GM21526 (cell line): ENCODE measurements around the gene RIN1.
"Not testable (repeated sequence)": the region's sequence is repeated elsewhere in the genome, so short reads cannot be mapped to it uniquely, and the experiment has no call there.

Source experiments
- ATAC-seq: cut with Tn5 transposase; IDR thresholded peaks from one replicate; pipeline ENCODE4 v1.9.1; 2021; ENCODE audit warnings: moderate library complexity; ENCODE audit not compliant: unreplicated experiment, low FRiP score

RIN1 gene, protein sequence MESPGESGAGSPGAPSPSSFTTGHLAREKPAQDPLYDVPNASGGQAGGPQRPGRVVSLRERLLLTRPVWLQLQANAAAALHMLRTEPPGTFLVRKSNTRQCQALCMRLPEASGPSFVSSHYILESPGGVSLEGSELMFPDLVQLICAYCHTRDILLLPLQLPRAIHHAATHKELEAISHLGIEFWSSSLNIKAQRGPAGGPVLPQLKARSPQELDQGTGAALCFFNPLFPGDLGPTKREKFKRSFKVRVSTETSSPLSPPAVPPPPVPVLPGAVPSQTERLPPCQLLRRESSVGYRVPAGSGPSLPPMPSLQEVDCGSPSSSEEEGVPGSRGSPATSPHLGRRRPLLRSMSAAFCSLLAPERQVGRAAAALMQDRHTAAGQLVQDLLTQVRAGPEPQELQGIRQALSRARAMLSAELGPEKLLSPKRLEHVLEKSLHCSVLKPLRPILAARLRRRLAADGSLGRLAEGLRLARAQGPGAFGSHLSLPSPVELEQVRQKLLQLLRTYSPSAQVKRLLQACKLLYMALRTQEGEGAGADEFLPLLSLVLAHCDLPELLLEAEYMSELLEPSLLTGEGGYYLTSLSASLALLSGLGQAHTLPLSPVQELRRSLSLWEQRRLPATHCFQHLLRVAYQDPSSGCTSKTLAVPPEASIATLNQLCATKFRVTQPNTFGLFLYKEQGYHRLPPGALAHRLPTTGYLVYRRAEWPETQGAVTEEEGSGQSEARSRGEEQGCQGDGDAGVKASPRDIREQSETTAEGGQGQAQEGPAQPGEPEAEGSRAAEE

DNA sequence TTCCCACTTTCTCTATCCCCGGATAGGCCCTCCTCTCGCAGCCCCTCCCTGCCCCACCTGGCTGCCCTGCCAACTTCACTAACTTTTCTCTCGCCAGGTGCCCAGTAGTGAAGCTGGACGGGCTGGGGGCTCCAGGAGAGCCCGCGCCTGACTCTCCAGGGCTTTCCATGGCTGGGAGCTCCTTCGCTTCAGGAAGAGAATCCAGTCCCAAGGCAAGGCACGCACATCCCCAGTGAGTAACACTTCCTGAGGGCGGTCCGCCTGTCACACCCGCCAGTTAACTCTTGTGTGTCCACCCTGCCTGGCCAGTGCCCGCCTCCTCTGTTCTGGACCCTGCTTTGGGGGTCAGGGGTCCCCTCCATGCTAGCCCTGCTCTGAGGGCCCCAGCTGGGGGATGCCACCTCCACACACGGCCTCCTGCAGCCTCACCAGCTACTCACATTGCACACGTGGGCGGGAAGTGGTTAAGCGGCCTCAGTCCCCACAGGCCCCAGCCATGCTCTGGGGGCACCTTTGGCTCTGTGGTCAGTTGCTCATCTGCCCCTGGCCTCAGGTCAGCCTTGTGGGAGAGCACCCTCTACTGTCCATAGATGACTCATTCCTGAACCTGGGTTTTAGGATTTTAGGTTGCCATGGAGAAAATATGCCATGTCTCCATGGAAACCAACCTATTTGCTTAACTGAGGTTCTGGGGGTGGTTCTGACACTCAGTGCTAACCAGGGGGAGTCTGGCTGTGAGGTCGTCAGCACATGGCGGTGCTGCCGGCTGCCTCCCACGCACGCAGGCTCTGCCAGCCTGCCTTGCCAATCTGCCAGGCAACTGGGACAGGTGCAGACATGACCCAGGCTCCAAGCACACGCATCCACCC is at the start of gene RIN1:
RIN1 (minus strand) TSS at position 201 of the 869 bp plus-strand sequence; CDS start at position 169, 32 bp downstream.
- no peak for ATAC-seq

DNA sequence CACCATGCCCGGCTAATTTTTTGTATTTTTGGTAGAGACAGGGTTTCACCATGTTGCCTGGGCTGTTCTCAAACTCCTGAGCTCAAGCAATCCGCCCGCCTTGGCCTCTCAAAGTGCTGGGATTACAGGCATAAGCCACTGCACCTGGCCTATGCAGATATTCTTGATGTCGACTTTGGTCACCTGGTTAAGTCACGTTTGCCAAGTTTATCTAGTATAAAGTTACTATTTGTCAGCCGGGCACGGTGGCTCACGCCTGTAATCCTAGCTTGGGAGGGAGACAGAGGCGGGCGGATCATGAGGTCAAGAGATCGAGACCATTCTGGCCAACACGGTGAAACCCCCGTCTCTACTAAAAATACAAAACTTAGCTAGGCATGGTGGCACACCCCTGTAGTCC is 48.1 kb upstream of the RIN1 start:
- ATAC-seq, result not testable (repeated sequence)

DNA sequence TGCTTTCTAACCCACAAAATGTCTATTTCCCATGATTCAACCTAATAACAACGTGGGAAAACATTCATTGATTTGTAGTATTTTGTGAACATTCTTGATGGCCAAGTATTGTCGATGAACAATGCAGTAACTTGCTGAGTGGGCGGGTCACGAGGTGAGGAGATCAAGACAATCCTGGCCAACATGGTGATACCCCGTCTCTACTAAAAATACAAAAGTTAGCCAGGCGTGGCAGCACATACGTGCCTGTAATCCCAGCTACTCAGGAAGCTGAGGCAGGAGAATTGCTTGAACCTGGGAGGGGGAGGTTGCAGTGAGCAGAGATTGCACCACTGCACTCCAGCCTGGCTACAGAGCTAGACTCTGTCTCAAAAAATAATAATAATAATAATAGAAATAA is 44.0 kb upstream of the RIN1 start:
- not testable (repeated sequence) for ATAC-seq

DNA sequence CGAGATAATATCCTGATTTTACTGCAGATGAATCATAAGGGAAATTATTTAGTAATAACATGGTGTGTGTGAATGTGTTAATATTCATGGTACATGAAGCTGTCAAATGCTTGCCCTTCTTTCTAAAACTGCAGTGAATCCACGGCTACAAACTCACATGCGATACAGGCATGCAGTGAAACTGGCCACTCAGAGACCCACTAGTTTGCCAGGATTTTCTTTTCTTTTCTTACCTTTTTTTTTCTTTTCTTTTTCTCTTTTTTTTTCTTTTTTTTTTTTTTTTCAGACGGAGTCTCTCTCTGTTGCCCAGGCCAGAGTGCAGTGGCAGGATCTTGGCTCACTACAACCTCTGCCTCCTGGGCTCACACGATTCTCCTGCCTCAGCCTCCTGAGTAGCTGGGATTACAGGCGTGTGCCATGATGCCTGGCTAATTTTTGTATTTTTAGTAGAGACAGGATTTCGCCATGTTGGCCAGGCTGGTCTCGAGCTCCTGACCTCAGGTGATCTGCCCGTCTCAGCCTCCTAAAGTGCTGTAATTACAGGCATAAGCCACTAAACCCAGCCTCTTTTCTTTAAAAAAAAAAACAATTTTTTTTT is 37.6 kb upstream of the RIN1 start:
- not testable (repeated sequence) for ATAC-seq

DNA sequence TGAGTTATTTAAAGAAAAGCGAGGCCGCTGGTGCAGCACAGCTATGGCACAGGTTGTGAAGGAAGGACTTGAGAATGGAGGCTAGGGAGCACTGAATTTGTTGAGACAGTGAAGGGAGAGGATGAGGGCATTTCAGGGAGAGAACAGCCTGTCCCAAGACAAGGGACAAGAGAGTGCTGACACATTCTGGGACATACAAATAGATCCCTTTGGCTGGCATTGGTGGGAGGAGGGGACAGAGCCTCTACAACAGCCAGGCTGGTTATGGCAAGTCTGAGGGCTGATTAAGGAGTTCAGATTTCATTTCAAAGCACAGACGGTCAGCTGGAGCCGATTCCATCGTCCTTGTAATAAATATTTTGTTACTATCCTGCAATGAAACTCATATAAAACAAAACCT is 37.0 kb upstream of the RIN1 start:
- no peak for ATAC-seq

DNA sequence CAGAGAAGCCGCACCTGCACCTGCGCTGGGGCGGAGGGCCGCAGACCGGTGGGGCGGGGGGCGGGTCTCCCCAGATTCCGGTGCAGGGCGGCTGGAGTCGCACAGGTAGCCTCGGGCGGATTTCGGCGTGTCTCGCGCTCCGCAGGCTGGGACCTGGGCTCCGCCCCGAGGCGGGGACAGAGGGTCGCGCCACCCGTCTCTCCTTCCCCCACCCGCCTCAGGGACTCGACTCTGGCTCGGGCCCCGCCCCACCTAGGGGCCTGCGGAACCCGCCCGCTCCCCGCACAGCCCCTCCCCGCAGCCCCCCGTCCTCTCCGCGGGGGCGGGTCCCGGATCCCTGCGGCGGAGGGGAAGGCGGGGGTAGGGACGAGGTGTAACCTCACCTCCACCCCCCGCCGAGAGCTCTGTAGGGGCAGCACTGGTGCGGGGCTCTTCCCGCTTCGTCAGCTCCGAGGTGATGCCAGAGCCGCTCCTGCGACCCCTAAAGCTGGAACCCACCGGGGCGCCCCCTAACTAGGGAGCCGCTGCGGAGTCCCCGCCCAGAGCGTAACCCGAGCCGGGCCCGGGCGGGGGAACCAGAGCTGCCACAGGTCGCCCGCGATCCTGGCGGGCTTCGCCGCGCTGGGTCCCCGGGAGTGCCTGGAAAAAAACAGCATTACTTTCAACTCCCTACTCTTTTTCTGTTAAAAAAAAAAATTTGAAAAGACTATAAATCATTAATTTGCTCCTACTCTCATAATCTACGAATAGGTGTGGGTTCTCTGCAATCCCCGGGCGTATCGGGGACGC is 35.6 kb upstream of the RIN1 start, which contains the start of gene SLC29A2:
SLC29A2 (minus strand) TSS at position 134 of the 789 bp plus-strand sequence. CDS start 169 bp downstream, outside the sequence.
- ATAC-seq, result peak; percentile 54

DNA sequence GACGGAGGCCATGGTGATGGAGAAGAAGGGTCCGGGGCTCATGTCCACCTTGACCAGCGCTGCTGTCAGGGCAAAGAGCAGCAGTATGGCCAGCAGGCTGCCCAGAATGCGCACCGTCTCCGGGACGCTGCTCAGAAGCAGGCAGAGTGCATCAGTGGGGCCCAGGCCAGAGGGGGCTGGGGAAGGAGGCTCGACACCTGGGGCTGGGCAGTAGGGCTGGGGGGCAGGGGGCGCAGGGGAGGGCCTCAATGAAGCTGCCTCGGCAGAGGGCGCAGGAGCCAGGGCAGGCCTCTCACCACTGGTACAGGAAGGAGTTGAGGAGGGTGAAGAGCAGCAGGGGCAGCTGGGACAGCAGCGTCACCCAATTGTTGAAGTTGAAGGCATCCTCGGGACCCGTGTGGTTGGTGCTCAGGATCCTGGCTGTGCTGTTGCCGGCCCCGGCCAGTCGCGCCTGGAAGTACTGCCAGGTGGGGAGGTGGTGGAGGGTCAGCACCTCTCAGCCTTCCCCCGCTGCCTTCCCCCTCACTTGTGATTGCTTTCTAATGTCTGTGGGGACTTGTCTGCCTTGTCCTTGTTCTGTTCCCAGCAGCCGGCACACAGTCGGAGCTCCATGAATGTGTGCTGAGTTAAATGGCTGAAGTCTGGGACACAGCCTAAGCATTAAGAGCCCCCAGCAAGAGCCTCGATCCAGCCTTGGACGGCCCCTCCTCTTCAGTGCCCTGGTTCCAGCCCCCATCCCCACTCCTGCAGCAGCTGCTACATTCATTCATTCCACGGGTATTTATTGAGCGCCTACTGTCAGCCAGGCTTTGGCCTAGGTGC is 33.0 kb upstream of the RIN1 start:
- no peak for ATAC-seq

DNA sequence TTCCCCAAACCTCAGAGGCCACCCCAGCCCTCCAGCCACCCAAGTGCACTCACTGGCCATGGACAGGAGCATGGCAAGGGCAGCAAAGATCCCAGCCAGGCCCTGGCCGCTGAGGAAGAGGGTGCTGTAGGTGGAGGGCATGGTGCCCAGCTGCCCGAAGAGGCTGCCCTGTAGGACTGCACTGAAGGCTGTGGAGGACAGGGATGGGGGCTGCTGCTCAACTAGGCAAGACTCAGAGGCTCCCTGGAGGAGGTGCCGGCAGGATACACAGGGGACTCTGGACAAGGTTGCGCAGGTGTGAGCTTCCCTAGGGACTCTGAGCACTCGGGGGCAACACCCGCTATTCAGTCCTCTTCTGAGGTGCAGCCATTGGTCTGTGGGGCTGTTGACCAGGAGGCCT is 32.2 kb upstream of the RIN1 start:
- no peak for ATAC-seq

DNA sequence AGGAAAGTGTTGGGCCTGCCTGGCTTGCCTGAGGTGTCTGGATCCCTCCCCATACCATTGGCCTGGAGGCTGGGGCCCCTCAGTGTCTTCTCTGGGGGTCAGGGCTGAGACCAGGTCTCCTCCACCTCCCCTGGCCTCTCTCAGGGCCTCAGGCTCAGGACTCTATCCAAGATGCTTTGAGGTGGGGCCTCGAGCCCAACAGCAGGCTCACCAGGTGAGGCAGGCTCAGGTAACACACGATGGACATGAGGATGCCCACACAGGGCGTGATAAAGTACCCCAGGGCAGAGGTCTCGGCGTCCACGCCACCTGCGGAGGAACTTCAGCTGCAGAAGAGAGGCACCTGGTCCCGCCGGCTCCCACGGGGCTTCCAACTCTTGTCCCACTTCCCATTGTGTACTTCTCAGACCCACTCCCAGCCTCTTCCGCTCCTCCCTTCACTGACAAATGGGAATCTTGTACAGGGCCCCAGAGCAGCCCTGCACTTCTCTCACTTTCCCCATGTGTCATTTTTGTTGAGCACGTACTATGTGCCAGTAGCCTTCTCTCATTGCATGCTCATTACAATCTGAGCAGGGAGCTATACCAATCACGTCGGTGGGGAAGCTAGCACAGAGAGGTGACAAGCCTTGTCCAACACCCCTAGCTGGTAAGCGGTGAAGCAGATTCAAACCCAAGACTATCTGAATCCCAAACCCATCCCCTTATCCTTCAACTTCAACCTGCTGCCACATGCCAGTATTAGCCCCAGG is 31.5 kb upstream of the RIN1 start:
- no peak for ATAC-seq

DNA sequence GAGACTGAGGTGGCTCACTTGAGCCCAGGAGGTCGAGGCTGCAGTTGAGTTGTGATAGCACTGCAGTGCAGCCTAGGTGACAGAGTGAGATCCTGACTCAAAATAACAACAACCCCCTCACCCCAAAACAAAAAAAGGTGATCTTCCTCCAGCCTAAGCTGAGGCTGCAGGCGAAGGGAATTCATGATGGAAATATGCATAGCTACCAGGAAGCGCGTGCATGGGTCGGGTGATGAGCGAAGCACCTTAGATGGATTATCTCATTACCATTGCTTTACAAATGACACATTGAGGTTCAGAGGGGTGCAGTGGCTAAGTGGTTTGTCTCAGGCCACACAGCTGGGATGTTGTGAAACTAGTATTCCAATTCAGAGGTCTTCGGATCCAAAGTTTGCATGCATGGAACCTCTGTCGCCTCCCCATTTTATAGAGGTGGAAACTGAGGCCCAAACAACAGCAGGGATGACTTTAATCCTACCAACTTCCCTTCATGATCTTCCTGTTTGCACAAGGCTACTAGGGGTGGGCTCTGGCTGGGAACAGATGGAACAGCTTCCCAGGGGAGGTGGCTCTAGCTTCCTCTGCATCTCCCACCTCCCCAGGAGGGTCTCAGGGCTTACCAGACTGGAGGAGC is 30.7 kb upstream of the RIN1 start:
- no peak for ATAC-seq

DNA sequence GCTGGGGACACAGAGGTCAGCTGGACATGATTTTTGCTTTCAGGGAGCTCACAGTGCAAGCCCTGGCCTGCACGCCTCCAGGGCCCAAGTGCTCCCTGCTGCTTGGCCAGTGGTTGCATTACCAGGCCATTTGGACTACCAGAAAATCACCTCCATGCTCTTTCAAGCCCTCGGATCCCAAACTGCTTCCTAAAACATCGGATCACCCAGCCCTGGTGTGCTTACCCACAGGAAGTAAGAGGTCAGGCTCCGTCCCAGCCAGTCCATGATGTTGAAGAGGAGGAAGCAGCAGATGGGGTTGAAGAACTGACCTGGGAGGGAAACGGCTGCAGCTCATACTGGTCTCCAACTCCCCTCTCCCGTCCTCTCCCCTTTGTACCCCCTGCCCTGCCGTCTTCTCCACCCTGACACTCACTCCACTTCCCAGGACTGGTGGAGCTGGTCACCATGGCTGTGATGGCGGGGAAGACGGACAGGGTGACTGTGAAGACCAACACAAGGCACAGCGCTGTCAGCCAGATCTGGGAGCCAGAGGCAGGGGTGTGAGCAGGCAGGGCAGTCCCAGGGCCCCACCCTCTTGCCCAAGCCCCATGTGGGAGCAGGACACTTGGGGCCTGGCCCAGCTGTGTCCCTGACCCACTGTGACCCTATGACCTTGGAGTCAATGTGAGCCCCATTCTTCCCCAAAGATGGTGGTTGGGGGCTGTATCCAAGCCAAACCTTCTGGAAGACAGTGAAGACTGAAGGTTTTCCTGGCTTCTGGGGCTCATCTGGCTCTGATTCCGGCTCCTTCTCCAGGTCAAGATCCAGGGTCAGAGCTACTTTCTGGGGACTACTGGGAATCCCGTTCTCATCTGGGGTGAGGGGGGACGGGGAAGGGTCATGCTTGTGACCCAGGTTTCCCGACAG is 29.7 kb upstream of the RIN1 start:
- ATAC-seq, result no peak

DNA sequence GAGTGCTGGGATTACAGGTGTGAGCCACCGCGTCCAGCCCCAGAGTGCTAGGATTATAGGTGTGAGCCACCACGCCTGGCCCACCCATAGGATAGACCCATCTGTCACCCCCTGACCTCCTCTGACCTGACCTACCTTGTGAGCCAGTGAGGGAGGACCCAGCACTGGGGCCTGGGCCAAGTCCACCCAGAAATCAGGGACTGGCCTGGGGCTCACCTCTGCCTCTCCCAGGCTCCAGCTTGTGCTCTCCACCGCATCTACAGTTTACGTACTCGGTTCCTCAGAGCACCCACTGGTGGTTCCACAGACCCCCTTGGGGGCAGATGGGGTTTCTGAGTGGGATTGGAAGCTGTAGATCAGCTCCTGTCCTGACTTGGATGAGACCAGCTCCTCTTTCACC is 28.9 kb upstream of the RIN1 start:
- no peak for ATAC-seq

DNA sequence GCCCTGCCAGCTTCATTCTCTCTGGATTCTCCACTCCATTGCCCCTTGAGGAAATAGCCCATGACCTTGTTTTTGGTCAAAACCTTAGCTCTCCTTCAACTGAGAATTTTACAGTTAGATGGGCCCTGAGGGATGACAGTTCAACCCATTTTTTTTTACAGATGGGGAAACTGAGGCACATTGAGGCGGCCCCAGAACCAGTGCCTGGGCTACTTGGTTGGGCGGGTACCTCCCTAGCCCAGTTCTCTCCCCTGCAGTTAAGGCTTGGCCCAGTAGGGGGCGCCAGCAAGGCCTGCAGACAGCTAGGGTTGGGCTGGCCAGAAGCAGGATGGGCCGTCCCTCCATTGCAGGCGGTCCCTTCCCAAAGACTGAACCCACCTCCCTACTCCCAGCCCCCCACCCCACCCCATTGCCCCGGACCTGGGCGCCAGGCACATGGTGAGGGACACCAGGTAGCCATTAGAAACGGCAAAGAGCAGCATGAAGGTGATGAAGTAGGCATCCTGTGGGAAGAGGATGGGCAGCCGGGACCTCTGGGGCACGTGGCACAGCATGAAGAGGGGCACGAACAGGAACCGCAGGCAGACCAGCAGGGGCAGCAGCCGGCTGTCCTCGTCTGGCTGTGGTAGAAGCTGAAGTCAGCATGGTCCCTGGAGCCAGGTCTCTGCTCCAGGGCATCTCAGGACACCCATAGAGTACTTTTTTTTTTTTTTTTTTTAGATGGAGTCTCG is 27.7 kb upstream of the RIN1 start:
- ATAC-seq, result no peak

DNA sequence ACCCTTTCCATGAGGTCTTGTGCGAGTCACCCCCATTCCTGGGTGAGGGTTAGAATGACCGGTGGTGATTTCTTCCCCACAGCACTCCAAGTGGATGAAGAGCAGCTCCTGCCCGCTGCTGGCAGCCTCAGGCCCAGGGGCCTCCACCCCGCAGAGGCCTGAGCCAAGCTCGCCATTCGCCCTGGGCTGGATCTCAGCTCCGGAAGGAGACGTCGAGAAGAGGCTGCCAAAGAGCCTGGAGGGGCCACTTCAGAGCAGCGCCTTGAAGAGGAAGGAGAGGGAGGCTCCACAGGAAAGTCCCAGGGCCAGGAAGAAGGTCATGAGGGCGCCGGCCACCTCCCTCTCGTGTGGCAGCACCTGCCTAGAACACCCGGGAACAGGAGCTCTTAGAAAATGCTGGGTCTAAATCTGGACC is 27.0 kb upstream of the RIN1 start:
- no peak for ATAC-seq

DNA sequence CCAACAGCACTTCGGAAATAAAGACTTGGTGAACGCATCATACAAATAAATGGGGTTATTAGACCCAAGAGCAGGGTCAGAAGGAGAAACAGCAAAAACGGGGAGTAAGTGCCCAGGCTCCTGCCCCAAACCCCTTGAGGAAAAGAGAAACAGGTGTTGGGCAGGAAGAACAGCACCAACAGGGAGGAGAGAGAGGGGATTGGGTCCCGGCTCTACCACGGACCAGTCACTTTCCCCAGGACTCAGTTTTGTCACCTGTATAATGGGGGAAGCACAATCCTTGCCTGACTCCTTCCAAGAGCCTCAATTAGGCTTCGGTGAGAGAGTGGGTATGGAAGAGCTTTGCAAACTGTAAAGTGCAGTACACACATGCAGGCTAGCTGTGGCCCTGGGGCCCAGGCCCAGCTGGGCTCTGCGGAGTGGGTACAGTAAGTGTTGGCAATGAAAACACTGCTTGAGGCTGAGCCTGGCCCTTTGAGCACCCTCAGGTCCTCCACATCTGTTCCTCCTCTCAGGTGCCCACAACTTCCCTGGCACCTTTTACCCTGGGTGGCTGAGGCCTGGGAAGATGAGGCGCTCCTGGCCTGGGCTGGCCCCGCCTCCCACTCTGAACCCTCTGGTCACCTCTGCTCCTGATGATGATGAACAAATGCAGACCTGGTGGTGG is 26.4 kb upstream of the RIN1 start:
- no peak for ATAC-seq
